ENCODE results near the gene STK40. TPM values are rescaled to one million over a fixed set of nuclear protein-coding genes. Genes with fewer than 3 reads are reported as not detected.

STK40 gene
- total RNA-seq, 2 donors from 2014 or later = 25.9 to 42.0 TPM

DNA sequence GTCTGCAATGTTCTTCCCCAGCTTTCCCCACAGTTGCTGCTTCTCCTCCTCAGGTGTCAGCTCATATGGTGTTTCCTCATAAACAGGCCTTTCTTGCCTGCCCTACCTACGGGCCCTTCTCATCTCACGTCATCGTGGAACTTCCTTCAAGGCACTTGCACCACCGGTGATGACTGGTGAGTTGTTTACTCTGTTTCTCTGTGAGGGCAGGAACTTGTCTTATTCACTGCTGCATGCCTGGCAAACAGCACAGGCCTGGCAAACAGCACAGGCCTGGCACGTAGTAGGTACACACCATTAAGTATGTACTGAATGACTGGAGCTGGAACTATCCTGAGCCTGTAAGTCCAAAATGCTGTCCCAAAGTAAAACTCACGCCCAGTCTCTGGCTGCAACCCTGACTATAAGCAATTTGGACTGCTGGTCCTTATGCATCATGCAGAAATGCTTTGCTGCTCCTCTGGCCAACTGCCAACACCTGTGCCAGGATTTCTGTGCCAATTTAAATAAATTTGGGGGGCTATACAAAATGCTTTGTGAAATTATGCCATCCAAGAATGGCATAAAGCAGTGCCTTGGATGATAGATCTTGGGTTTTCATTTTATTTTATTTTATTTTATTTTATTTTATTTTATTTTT lies 25.7 kb downstream of the STK40 start:
- peak overlapping the region; percentile 34 to 86 for H3K27ac Mint-ChIP-seq
- peaks cover 0 to 20% of the 10 kb centered on the region in 2 donors for H3K36me3 Mint-ChIP-seq
- DNase-seq (ENCODE audit: low spot score in 2 of 2) (no peak), ATAC-seq (peak; percentile 63 to 75)
- H3K9me3 Mint-ChIP-seq = no peaks in the 10 kb centered on the region

DNA sequence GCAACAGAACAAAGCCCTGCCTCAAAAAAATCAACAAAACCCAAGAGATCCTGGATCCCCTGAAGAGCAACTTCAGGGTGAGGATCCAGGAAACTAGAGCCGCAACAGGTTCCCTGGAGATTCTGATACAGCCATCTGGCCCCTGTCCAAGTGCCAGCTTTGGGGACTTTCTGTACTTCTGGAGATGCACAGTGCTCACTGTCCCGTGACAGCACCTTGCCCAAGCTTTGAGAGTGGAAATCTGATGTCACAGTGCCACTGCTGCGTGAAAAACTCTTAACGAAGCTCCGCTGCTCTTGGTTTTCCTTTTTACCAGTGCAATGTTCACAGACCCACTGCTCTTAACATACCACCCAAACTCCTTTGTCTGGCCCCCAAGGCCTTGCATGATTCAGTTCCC lies 26.3 kb downstream of the STK40 start:
- ATAC-seq = no peak
- H3K36me3 Mint-ChIP-seq = peaks cover 1 to 20% of the 10 kb centered on the region in 2 donors

DNA sequence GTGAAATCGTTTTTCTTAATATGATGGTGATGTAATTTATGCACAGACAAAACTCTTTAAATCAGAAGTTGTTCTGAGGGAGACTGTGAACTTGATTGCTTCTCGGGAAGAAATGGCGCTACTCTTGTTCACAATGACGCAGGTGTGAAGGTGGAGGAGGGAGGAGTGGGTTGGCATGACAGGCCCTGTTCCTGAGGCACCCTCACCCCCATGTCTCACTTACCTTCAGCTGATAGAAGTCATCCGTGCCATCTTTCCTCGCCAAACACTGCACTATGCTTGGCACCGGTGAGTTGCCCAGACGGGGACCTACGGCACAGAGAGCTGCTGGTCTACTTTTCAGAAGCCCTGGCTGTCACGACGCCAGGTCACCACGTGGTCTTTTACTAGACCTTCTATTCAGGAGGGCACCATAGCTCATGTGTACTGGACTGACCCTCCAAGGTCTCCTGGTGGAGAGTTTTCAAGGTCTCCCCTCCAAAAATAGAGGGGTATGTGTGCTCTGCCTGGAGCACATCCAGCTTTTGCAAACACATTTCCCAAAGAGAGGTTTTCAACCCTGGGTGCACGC lies 27.1 kb downstream of the STK40 start:
- Mint-ChIP-seq H3K9me3 (no peaks in the 10 kb centered on the region), H3K36me3 (peaks cover 5 to 20% of the 10 kb centered on the region in 2 donors), H3K27ac (peak overlapping the region; percentile 12 to 34)
- DNase-seq (ENCODE audit: low spot score in 2 of 2) = no peak
- no peak for ATAC-seq

More for the DNA sequence above, 26.3 kb downstream of the STK40 start:
- H3K9me3 Mint-ChIP-seq = no peaks in the 10 kb centered on the region
- peak overlapping the region; percentile 34 to 86 for H3K27ac Mint-ChIP-seq
- DNase-seq (ENCODE audit: low spot score in 2 of 2) = no peak

DNA sequence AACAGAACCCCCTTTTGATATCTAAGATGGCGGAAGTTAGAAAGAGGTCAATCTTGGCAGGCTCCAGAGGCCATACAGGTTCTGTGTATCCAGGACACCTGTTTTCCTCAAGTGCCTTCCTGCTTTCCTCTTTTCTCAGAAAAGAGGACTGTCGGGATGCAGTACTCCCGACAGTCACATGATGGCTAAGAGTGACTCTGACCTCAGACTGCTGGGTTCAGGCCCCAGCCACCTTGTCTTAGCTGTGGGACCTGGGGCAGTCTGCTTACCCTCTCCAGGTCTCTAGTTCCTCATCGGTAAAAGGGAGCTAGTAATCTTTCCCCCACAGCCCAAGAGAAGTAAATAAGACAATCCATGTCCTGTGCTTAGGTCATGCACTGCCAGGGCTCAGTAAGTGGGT lies 29.9 kb downstream of the STK40 start:
- H3K36me3 Mint-ChIP-seq = peaks cover 5 to 20% of the 10 kb centered on the region in 2 donors
- DNase-seq (ENCODE audit: low spot score in 2 of 2) (no peak), ATAC-seq (no peak)
- H3K9me3 Mint-ChIP-seq = no peaks in the 10 kb centered on the region
- H3K27ac Mint-ChIP-seq = peak overlapping the region; percentile 37 to 69

DNA sequence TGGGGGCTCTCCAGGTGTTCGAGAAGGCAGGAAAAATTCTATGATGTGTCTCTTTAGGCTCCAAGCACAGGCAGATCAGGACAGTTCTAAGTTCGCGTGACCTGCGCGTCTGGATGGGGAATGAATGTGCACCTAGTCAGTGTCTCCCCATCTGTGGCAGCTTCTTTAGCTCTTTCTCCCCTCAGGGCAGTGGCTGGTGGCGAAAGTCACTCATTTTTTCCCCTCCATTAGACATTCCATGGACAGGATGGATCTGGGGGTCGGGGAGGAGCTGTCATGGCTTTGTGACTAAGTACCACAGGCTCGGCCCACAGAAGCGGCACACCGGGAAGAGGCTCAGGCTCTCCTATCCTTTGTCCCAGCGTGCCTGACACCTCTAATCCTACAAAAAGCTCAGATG lies 31.2 kb downstream of the STK40 start:
- Mint-ChIP-seq H3K27ac (peak overlapping the region in 1 of 2 donors; percentile 87), H3K9me3 (no peaks in the 10 kb centered on the region), H3K36me3 (peaks cover 5 to 16% of the 10 kb centered on the region in 2 donors)
- DNase-seq (ENCODE audit: low spot score in 2 of 2) (no peak), ATAC-seq (no peak)

GRCh38 chr1:36352910-36353878 lies 32.5 kb downstream of the STK40 start:
- H3K27ac Mint-ChIP-seq = peak overlapping the region in 1 of 2 donors; percentile 87
- DNase-seq (ENCODE audit: low spot score in 2 of 2) (no peak), ATAC-seq (no peak)
- peaks cover 3 to 5% of the 10 kb centered on the region in 2 donors for H3K36me3 Mint-ChIP-seq
- H3K9me3 Mint-ChIP-seq = no peaks in the 10 kb centered on the region

DNA sequence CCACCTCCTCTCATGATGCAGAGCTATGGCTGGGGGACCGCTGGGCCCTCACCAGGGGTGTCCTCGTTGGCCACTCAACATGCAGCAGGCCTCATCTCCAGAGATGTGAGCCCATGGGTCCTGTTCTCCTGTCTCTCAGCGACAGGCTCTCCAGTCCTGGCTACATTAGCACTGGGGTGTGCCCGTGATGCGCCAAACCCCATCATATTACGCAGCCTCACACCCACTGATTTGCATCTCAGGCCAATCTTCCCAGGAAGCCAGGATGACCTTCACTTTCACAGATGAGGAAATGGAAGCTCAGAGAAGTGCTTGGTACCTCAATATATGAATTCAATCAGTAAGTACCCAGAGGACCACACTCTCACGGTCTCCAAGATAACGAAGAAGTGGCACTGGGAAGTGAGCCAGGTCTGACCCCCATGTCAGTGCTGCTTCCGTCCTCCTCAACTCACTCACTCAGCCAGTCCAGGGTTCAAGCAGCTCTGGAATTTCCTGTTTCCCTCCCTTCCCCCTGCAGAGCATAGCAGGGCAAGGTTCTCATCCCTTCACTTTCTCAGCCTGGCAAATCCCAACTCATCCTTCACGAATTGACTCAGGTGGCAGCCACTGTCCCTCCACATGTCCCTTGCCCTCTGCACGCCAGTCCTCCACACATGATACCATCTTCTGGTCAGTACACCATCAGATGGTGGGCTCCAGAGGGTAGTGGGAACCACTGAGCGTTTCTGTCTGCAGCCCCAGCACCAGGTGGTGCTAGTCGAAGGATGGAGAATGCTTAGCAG lies 33.4 kb downstream of the STK40 start:
- peak overlapping the region in 1 of 2 donors; percentile 92 for H3K27ac Mint-ChIP-seq
- ATAC-seq (no peak), DNase-seq (ENCODE audit: low spot score in 2 of 2) (no peak)
- peaks cover 0 to 6% of the 10 kb centered on the region in 2 donors for H3K36me3 Mint-ChIP-seq
- no peaks in the 10 kb centered on the region for H3K9me3 Mint-ChIP-seq

GRCh38 chr1:36351227-36351977 lies 34.3 kb downstream of the STK40 start:
- peak overlapping the region; percentile 44 to 86 for H3K27ac Mint-ChIP-seq
- no peak for DNase-seq (ENCODE audit: low spot score in 2 of 2)
- H3K36me3 Mint-ChIP-seq = peaks cover 0 to 10% of the 10 kb centered on the region in 2 donors
- peak; percentile 8 to 17 for ATAC-seq
- H3K9me3 Mint-ChIP-seq = no peaks in the 10 kb centered on the region

- ATAC-seq = peak; percentile 70 to 93
Observed at GRCh38 chr1:36350659-36351226, 35.0 kb downstream of the STK40 start.

GRCh38 chr1:36349839-36350238 lies 35.9 kb downstream of the STK40 start:
- Mint-ChIP-seq H3K36me3 (peaks cover 0 to 10% of the 10 kb centered on the region in 2 donors), H3K9me3 (no peaks in the 10 kb centered on the region), H3K27ac (peak overlapping the region in 1 of 2 donors; percentile 86)
- ATAC-seq = no peak
- DNase-seq (ENCODE audit: low spot score in 2 of 2) = no peak

More at GRCh38 chr1:36350659-36351226, 35.0 kb downstream of the STK40 start:
- DNase-seq (ENCODE audit: low spot score in 2 of 2) = peak in 1 of 2 donors; percentile 76
- peaks cover 0 to 10% of the 10 kb centered on the region in 2 donors for H3K36me3 Mint-ChIP-seq
- H3K9me3 Mint-ChIP-seq = no peaks in the 10 kb centered on the region
- peak overlapping the region in 1 of 2 donors; percentile 86 for H3K27ac Mint-ChIP-seq

DNA sequence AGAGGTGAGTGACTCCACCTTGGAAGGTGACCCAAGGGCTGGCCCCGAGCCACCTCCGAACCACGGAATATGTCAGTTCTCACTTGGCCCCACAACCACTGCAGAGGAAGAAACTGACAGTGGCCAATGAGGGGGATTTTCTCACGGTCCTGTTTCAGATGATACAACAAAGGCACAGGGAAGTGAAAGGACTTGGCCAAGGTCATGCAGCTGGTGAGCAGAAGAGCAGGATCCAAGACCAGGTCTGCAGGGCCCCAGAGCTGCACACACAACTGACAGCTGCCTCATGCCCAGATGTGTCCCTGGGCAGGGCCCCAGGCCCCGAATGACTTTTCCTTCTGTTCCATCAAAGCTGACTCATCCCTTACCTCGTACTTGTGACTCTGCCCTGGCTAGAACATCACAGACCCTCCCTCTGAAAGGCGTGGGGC lies 36.5 kb downstream of the STK40 start:
- DNase-seq (ENCODE audit: low spot score in 2 of 2) = no peak
- peak; percentile 29 to 47 for ATAC-seq
- H3K36me3 Mint-ChIP-seq = peaks cover 0 to 8% of the 10 kb centered on the region in 2 donors
- H3K27ac Mint-ChIP-seq = peak overlapping the region in 1 of 2 donors; percentile 57
- no peaks in the 10 kb centered on the region for H3K9me3 Mint-ChIP-seq

DNA sequence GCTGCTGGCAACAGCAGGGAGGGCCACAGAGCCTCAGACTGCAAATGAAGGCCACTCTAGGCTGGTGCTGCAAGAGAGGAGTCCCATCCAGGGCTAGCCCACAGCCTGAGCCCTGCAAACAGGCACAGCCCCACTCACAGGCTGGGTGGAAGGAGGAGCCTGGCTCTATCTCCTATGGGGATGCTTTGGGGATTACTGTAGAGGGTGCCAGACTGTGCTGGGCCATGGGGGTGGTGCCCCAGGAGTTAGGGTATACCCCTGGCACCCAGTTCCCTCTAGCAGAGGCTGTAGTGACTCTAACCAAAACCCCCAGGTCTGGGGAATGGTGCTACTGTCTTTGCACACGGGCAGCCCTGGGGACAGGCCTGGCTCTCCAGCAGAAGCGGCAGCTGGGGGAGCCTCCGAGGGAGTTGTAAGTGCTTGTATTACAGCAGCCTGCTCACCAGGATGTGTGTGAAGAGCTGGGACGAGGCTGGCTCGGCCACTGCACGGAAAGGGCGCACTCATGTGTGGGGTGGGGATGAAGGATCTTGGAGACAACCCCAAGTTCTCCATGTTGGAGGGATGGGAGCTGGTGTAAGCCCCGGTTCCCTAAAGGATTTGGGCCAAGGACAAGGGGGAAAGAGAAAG lies 38.9 kb downstream of the STK40 start:
- H3K9me3 Mint-ChIP-seq = no peaks in the 10 kb centered on the region
- DNase-seq (ENCODE audit: low spot score in 2 of 2) (no peak), ATAC-seq (no peak)
- peak overlapping the region; percentile 8 to 87 for H3K27ac Mint-ChIP-seq
- H3K36me3 Mint-ChIP-seq = peaks cover 0 to 5% of the 10 kb centered on the region in 2 donors

- H3K36me3 Mint-ChIP-seq = peaks cover 0 to 5% of the 10 kb centered on the region in 2 donors
- no peak for ATAC-seq
- no peak for DNase-seq (ENCODE audit: low spot score in 2 of 2)
- peak overlapping the region in 1 of 2 donors; percentile 43 for H3K27ac Mint-ChIP-seq
- H3K9me3 Mint-ChIP-seq = no peaks in the 10 kb centered on the region
Observed at GRCh38 chr1:36345353-36345752, 40.4 kb downstream of the STK40 start.

GRCh38 chr1:36344395-36344680 lies 41.4 kb downstream of the STK40 start:
- Mint-ChIP-seq H3K27ac (peak overlapping the region in 1 of 2 donors; percentile 64), H3K36me3 (peaks cover 0 to 5% of the 10 kb centered on the region in 2 donors), H3K9me3 (no peaks in the 10 kb centered on the region)
- DNase-seq (ENCODE audit: low spot score in 2 of 2) (no peak), ATAC-seq (no peak)
